ENCODE results near the gene TPP2.

Gene TPP2

GRCh38 chr13:102721800-102722231 is 125.0 kb downstream of the TPP2 start:
- in situ Hi-C loops (cut with MboI; ENCODE audit: low sequenced_read_pairs): no loop called here

DNA sequence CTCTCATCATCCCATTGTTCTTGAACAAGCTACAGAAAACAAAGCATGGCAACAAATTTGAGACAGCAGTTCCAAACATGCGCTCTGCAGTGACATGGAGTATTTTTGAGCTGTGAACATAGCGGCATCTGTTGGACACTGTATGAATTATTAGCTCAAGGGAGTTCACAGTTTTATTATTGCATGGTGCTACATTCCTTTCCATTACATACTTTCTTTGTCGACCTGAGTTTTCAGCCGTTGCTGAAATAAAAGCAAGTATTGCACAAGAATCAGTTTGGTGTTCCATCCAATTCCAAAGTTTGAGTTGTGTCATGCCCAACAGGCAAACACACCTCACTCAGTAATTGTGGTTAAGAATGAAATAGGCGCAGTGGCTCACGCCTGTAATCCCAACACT is 128.1 kb downstream of the TPP2 start:
- in situ Hi-C loops (cut with MboI; ENCODE audit: low sequenced_read_pairs): no loop called here

GRCh38 chr13:102726430-102726829 is 129.6 kb downstream of the TPP2 start:
- in situ Hi-C loops (cut with MboI; ENCODE audit: low sequenced_read_pairs): no loop called here

All from HL-60/S4 treated with phorbol 12-myristate 13-acetate at 8.2 ng/mL for 4 days and 3 days (cell line).